Endothelial cell of umbilical vein (primary cell): ENCODE measurements around the gene BMP10.

Source experiments
- CTCF ChIP-seq, 2 donors: IDR thresholded peaks; 1 replicate in 1 of 2; 2 replicates in 1 of 2; pipeline ENCODE4 v1.5.1; 2011; ENCODE audit warnings: low read length in 2 of 2, mild to moderate bottlenecking in 2 of 2, moderate library complexity in 2 of 2, control low read depth in 1 of 2, inconsistent platforms in 1 of 2, low read depth in 1 of 2; ENCODE audit not compliant: insufficient read depth in 1 of 2; ENCODE audit errors: extremely low read depth in 1 of 2
- MYC ChIP-seq: IDR thresholded peaks from one replicate; pipeline ENCODE4 v1.6.1; 2011; ENCODE audit warnings: mild to moderate bottlenecking, low read depth, low read length
- POLR2AphosphoS5 ChIP-seq: IDR thresholded peaks from 2 replicates; pipeline ENCODE4 v1.6.1; 2012; ENCODE audit warnings: low read depth, mild to moderate bottlenecking, control low read depth, low read length, moderate library complexity; ENCODE audit not compliant: insufficient read depth
- TF ChIP-seq, protein P1 (sequence below): IDR thresholded peaks from 2 replicates; pipeline ENCODE4 v1.6.1; 2011; ENCODE audit not compliant: insufficient read depth, insufficient read length

GRCh38 chr2:68837861-68838341 is 33.3 kb downstream of the BMP10 start:
- TF ChIP-seq MYC, result no peak
- TF ChIP-seq, protein P1, sequence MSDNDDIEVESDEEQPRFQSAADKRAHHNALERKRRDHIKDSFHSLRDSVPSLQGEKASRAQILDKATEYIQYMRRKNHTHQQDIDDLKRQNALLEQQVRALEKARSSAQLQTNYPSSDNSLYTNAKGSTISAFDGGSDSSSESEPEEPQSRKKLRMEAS, result no peak
- no peak for TF ChIP-seq CTCF (IDR thresholded peaks at IDR 0.05; ENCODE audit: extremely low read depth in 1 of 2, insufficient read depth in 1 of 2, low read depth in 1 of 2, low read length in 2 of 2)
- no peak for TF ChIP-seq POLR2AphosphoS5
